Stimulated activated CD8-positive, alpha-beta memory T cell treated with anti-CD3 and anti-CD28 coated beads, Interleukin-15, amount 100 ng/mL, for 4 hours (primary cell): ENCODE measurements around the gene OXTR.

Experiments used
- DNase-seq, 2 donors: peaks; one replicate each; pipeline ENCODE4 v3.0.0-alpha.2; 2020; ENCODE audit warnings: low read depth in 2 of 2

The OXTR gene

GRCh38 chr3:8712045-8712907 is 57.1 kb downstream of the OXTR start:
- no peak for DNase-seq

GRCh38 chr3:8709801-8710507 is 59.5 kb downstream of the OXTR start:
- DNase-seq = no peak

GRCh38 chr3:8709287-8709686 is 60.1 kb downstream of the OXTR start:
- no peak for DNase-seq

GRCh38 chr3:8705575-8705974 is 63.8 kb downstream of the OXTR start:
- no peak for DNase-seq

- DNase-seq = no peak
These were observed 66.9 kb downstream of the OXTR start for GRCh38 chr3:8702560-8702959.
